Stimulated activated effector memory CD8-positive, alpha-beta T cell treated with anti-CD3 and anti-CD28 coated beads, Interleukin-12 subunit alpha, Interleukin-12 subunit beta, amount 100 ng/mL, for 72 hours (primary cell): ENCODE data around the gene CFAP46.

Experiments
- ATAC-seq: fragments of 150-1000 bp; cut with Tn5 transposase; 2 replicates; pipeline ENCODE4 v1.10.0; 2021
- DNase-seq, 2 donors: peaks; one replicate each; pipeline ENCODE4 v3.0.0; 2021 to 2022; ENCODE audit warnings: low spot score in 2 of 2
- H3K27ac Mint-ChIP-seq: one replicate; pipeline ENCODE4 v1.8.0; 2022; ENCODE audit warnings: mild to moderate bottlenecking, mixed read lengths
- H3K36me3 Mint-ChIP-seq: one replicate; pipeline ENCODE4 v1.8.0; 2022; ENCODE audit warnings: mild to moderate bottlenecking, mixed read lengths
- H3K4me1 Mint-ChIP-seq: one replicate; pipeline ENCODE4 v1.8.0; 2022; ENCODE audit warnings: mixed read lengths
- H3K4me3 Mint-ChIP-seq: one replicate; pipeline ENCODE4 v1.8.0; 2022; ENCODE audit warnings: mild to moderate bottlenecking, mixed read lengths
- H3K9me3 Mint-ChIP-seq: one replicate; pipeline ENCODE4 v1.8.0; 2022; ENCODE audit warnings: mixed read lengths

The CFAP46 gene

GRCh38 chr10:132944510-132944909, 2.1 kb upstream of the CFAP46 start:
- Mint-ChIP-seq H3K36me3 (no peaks in the 10 kb centered on the region), H3K27ac (no peak overlapping the region), H3K4me3 (no peak overlapping the region), H3K4me1 (peaks cover 13% of the 10 kb centered on the region), H3K9me3 (no peaks in the 10 kb centered on the region)
- DNase-seq (no peak), ATAC-seq (no peak)

GRCh38 chr10:132943791-132944404, 1.5 kb upstream of the CFAP46 start:
- no peaks in the 10 kb centered on the region for H3K9me3 Mint-ChIP-seq
- no peaks in the 10 kb centered on the region for H3K36me3 Mint-ChIP-seq
- H3K4me3 Mint-ChIP-seq: no peak overlapping the region
- H3K4me1 Mint-ChIP-seq: peaks cover 13% of the 10 kb centered on the region
- DNase-seq (no peak), ATAC-seq (no peak)
- H3K27ac Mint-ChIP-seq: no peak overlapping the region

- no peak overlapping the region for H3K27ac Mint-ChIP-seq
Observed at GRCh38 chr10:132943058-132943790, 854 bp upstream of the CFAP46 start.

GRCh38 chr10:132941640-132942051, 724 bp downstream of the CFAP46 start:
- H3K9me3 Mint-ChIP-seq: no peaks in the 10 kb centered on the region
- DNase-seq (no peak), ATAC-seq (no peak)
- H3K27ac Mint-ChIP-seq: no peak overlapping the region
- H3K4me3 Mint-ChIP-seq: peak overlapping the region; percentile 52
- H3K4me1 Mint-ChIP-seq: peaks cover 13% of the 10 kb centered on the region
- no peaks in the 10 kb centered on the region for H3K36me3 Mint-ChIP-seq

More at GRCh38 chr10:132943058-132943790, 854 bp upstream of the CFAP46 start:
- Mint-ChIP-seq H3K4me3 (peak overlapping the region; percentile 52), H3K36me3 (no peaks in the 10 kb centered on the region), H3K4me1 (peaks cover 13% of the 10 kb centered on the region), H3K9me3 (no peaks in the 10 kb centered on the region)
- DNase-seq: no peak
- no peak for ATAC-seq

GRCh38 chr10:132940791-132941465, 1.4 kb downstream of the CFAP46 start:
- ATAC-seq: peak; percentile 31
- Mint-ChIP-seq H3K4me3 (peak overlapping the region; percentile 52), H3K9me3 (no peaks in the 10 kb centered on the region), H3K27ac (no peak overlapping the region), H3K36me3 (no peaks in the 10 kb centered on the region), H3K4me1 (peaks cover 13% of the 10 kb centered on the region)
- no peak for DNase-seq

GRCh38 chr10:132939957-132940790, 2.2 kb downstream of the CFAP46 start:
- Mint-ChIP-seq H3K4me3 (no peak overlapping the region), H3K27ac (no peak overlapping the region), H3K36me3 (no peaks in the 10 kb centered on the region), H3K9me3 (no peaks in the 10 kb centered on the region), H3K4me1 (peaks cover 13% of the 10 kb centered on the region)
- ATAC-seq (peak; percentile 68), DNase-seq (peak; percentile 22 to 65)

GRCh38 chr10:132939378-132939955, 2.9 kb downstream of the CFAP46 start:
- Mint-ChIP-seq H3K4me3 (no peak overlapping the region), H3K36me3 (no peaks in the 10 kb centered on the region), H3K9me3 (no peaks in the 10 kb centered on the region), H3K27ac (no peak overlapping the region), H3K4me1 (peaks cover 13% of the 10 kb centered on the region)
- ATAC-seq (no peak), DNase-seq (no peak)

- H3K4me3 Mint-ChIP-seq: no peak overlapping the region
- DNase-seq (no peak), ATAC-seq (peak; percentile 31)
- H3K36me3 Mint-ChIP-seq: no peaks in the 10 kb centered on the region
- no peak overlapping the region for H3K27ac Mint-ChIP-seq
- H3K9me3 Mint-ChIP-seq: no peaks in the 10 kb centered on the region
- H3K4me1 Mint-ChIP-seq: peaks cover 13% of the 10 kb centered on the region
Observed at GRCh38 chr10:132938472-132939339, 3.7 kb downstream of the CFAP46 start.

- ATAC-seq: no peak
Observed at GRCh38 chr10:132937861-132938260, 4.5 kb downstream of the CFAP46 start.

GRCh38 chr10:132934953-132935352, 7.4 kb downstream of the CFAP46 start:
- Mint-ChIP-seq H3K4me3 (no peak overlapping the region), H3K4me1 (peaks cover 25% of the 10 kb centered on the region), H3K36me3 (no peaks in the 10 kb centered on the region), H3K27ac (no peak overlapping the region), H3K9me3 (no peaks in the 10 kb centered on the region)
- no peak for DNase-seq
- ATAC-seq: no peak

More at GRCh38 chr10:132937861-132938260, 4.5 kb downstream of the CFAP46 start:
- H3K4me3 Mint-ChIP-seq: no peak overlapping the region
- H3K27ac Mint-ChIP-seq: no peak overlapping the region
- no peak for DNase-seq
- H3K4me1 Mint-ChIP-seq: peaks cover 11% of the 10 kb centered on the region
- H3K9me3 Mint-ChIP-seq: no peaks in the 10 kb centered on the region
- no peaks in the 10 kb centered on the region for H3K36me3 Mint-ChIP-seq

GRCh38 chr10:132933308-132934042, 8.9 kb downstream of the CFAP46 start:
- DNase-seq (no peak), ATAC-seq (no peak)
- Mint-ChIP-seq H3K9me3 (no peaks in the 10 kb centered on the region), H3K4me1 (peaks cover 27% of the 10 kb centered on the region), H3K27ac (no peak overlapping the region), H3K36me3 (no peaks in the 10 kb centered on the region), H3K4me3 (no peak overlapping the region)

GRCh38 chr10:132932461-132933307, 9.7 kb downstream of the CFAP46 start:
- Mint-ChIP-seq H3K4me1 (peaks cover 27% of the 10 kb centered on the region), H3K36me3 (no peaks in the 10 kb centered on the region), H3K9me3 (no peaks in the 10 kb centered on the region), H3K4me3 (no peak overlapping the region), H3K27ac (peak overlapping the region; percentile 92)
- DNase-seq: no peak
- ATAC-seq: no peak
